ENCODE results near the gene HDGFL2.

DNA sequence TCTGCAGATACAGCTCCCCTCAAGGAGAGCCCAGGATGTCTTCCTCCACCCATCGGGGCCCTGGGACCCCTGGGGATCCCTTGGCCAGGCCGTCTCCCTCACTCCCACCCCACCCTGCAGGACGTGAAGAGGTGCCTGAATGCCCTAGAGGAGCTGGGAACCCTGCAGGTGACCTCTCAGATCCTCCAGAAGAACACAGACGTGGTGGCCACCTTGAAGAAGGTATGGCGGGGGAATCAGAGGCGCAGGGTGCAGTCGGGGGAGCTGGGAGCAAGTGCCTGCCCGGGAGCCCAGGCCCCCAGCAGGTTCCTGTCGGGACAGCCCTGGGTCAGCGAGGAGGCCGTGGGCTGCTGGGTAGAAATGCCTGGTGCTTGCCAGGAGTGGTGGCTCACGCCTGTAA is 26.6 kb downstream of the HDGFL2 start:
- TF ChIP-seq, protein P1, sequence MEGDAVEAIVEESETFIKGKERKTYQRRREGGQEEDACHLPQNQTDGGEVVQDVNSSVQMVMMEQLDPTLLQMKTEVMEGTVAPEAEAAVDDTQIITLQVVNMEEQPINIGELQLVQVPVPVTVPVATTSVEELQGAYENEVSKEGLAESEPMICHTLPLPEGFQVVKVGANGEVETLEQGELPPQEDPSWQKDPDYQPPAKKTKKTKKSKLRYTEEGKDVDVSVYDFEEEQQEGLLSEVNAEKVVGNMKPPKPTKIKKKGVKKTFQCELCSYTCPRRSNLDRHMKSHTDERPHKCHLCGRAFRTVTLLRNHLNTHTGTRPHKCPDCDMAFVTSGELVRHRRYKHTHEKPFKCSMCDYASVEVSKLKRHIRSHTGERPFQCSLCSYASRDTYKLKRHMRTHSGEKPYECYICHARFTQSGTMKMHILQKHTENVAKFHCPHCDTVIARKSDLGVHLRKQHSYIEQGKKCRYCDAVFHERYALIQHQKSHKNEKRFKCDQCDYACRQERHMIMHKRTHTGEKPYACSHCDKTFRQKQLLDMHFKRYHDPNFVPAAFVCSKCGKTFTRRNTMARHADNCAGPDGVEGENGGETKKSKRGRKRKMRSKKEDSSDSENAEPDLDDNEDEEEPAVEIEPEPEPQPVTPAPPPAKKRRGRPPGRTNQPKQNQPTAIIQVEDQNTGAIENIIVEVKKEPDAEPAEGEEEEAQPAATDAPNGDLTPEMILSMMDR (IDR thresholded peaks at IDR 0.05) = no peak
- TF ChIP-seq POLR2A (IDR thresholded peaks at IDR 0.05) (no peak), POLR2AphosphoS5 (IDR thresholded peaks at IDR 0.05) (no peak)

All from breast epithelium (tissue), 3 donors.